GM19328 (cell line): ENCODE measurements around the gene GLDC.
"Not testable (repeated sequence)": the region's sequence is repeated elsewhere in the genome, so short reads cannot be mapped to it uniquely, and the experiment has no call there.

ENCODE experiments used
- ATAC-seq: cut with Tn5 transposase; IDR thresholded peaks from one replicate; pipeline ENCODE4 v1.9.1; 2021; ENCODE audit warnings: mild to moderate bottlenecking, moderate library complexity; ENCODE audit not compliant: unreplicated experiment

Gene GLDC

GRCh38 chr9:6645355-6646292 lies at the start of gene GLDC:
TSS of gene GLDC (minus strand) at chr9:6645729. CDS start at chr9:6645499, 230 bp downstream.
- peak; percentile 87 for ATAC-seq

GRCh38 chr9:6692881-6693361 lies 47.4 kb upstream of the GLDC start:
- no peak for ATAC-seq

- ATAC-seq, result no peak
These were observed 46.9 kb upstream of the GLDC start for GRCh38 chr9:6692433-6692832.

GRCh38 chr9:6690675-6691070 lies 45.1 kb upstream of the GLDC start:
- ATAC-seq, result not testable (repeated sequence)

GRCh38 chr9:6689893-6690674 lies 44.6 kb upstream of the GLDC start:
- no peak for ATAC-seq

GRCh38 chr9:6687180-6687579 lies 41.7 kb upstream of the GLDC start:
- no peak for ATAC-seq

GRCh38 chr9:6686396-6686795 lies 40.9 kb upstream of the GLDC start:
- no peak for ATAC-seq

GRCh38 chr9:6681957-6682501 lies 36.5 kb upstream of the GLDC start:
- ATAC-seq, result no peak

GRCh38 chr9:6681147-6681956 lies 35.8 kb upstream of the GLDC start:
- ATAC-seq, result peak; percentile 72

- no peak for ATAC-seq
These were observed 35.2 kb upstream of the GLDC start for GRCh38 chr9:6680797-6681146.

- ATAC-seq, result no peak
These were observed 32.3 kb upstream of the GLDC start for GRCh38 chr9:6677803-6678202.

GRCh38 chr9:6676254-6676921 lies 30.9 kb upstream of the GLDC start:
- ATAC-seq, result no peak

- ATAC-seq, result no peak
These were observed 29.7 kb upstream of the GLDC start for GRCh38 chr9:6675268-6675667.

- peak; percentile 51 for ATAC-seq
These were observed 27.9 kb upstream of the GLDC start for GRCh38 chr9:6673326-6674025.

- no peak for ATAC-seq
These were observed 26.6 kb upstream of the GLDC start for GRCh38 chr9:6672118-6672517.

GRCh38 chr9:6671416-6671815 lies 25.9 kb upstream of the GLDC start:
- no peak for ATAC-seq

- ATAC-seq, result no peak
These were observed 24.4 kb upstream of the GLDC start for GRCh38 chr9:6669881-6670280.

- no peak for ATAC-seq
These were observed 22.2 kb upstream of the GLDC start for GRCh38 chr9:6667633-6668280.

- no peak for ATAC-seq
These were observed 21.6 kb upstream of the GLDC start for GRCh38 chr9:6667080-6667479.
